Stimulated activated CD4-positive, alpha-beta T cell treated with anti-CD3 and anti-CD28 coated beads, Interleukin-2, amount 100 ng/mL, for 4 hours (primary cell): ENCODE data around the gene SERPINA1.
"Not testable (repeated sequence)": the region's sequence is repeated elsewhere in the genome, so short reads cannot be mapped to it uniquely, and the experiment has no call there.

Experiments used
- DNase-seq: peaks from one replicate; pipeline ENCODE4 v3.0.0-alpha.2; 2020; ENCODE audit warnings: low read depth

SERPINA1 gene

GRCh38 chr14:94388384-94389103, at the start of gene SERPINA1:
Gene SERPINA1, minus strand, starts transcription at chr14:94388602. Its CDS starts 5,365 bp downstream, at chr14:94383237.
- DNase-seq: no peak

- no peak for DNase-seq
These were observed 40.2 kb upstream of the SERPINA1 start for GRCh38 chr14:94428610-94429009.

GRCh38 chr14:94427016-94427613, 38.7 kb upstream of the SERPINA1 start:
- DNase-seq: no peak

GRCh38 chr14:94426526-94426925, 38.1 kb upstream of the SERPINA1 start:
- no peak for DNase-seq

- no peak for DNase-seq
These were observed 36.0 kb upstream of the SERPINA1 start for GRCh38 chr14:94424371-94424770.

- DNase-seq: peak; percentile 3
These were observed 35.2 kb upstream of the SERPINA1 start for GRCh38 chr14:94423453-94424056.

- no peak for DNase-seq
These were observed 32.9 kb upstream of the SERPINA1 start for GRCh38 chr14:94421316-94421715.

- DNase-seq: not testable (repeated sequence)
These were observed 29.2 kb upstream of the SERPINA1 start for GRCh38 chr14:94417497-94418205.

GRCh38 chr14:94412671-94413638, 24.6 kb upstream of the SERPINA1 start:
- DNase-seq: no peak

GRCh38 chr14:94411638-94412037, 23.2 kb upstream of the SERPINA1 start:
- no peak for DNase-seq

- DNase-seq: not testable (repeated sequence)
These were observed 21.0 kb upstream of the SERPINA1 start for GRCh38 chr14:94409430-94409829.

- DNase-seq: no peak
These were observed 20.2 kb upstream of the SERPINA1 start for GRCh38 chr14:94408546-94409095.

- no peak for DNase-seq
These were observed 19.5 kb upstream of the SERPINA1 start for GRCh38 chr14:94407906-94408305.

GRCh38 chr14:94406910-94407309, 18.5 kb upstream of the SERPINA1 start:
- DNase-seq: no peak

- DNase-seq: no peak
These were observed 17.1 kb upstream of the SERPINA1 start for GRCh38 chr14:94405486-94405885.

GRCh38 chr14:94404561-94404960, 16.2 kb upstream of the SERPINA1 start:
- no peak for DNase-seq

- no peak for DNase-seq
These were observed 15.0 kb upstream of the SERPINA1 start for GRCh38 chr14:94403312-94403932.

- DNase-seq: no peak
These were observed 12.7 kb upstream of the SERPINA1 start for GRCh38 chr14:94401083-94401482.

GRCh38 chr14:94400422-94400841, 12.0 kb upstream of the SERPINA1 start:
- no peak for DNase-seq

GRCh38 chr14:94398536-94398935, 10.1 kb upstream of the SERPINA1 start:
- DNase-seq: no peak

- no peak for DNase-seq
These were observed 9.7 kb upstream of the SERPINA1 start for GRCh38 chr14:94398182-94398479.
